ENCODE results near the gene OR5B12. TPM values are rescaled to one million over a fixed set of nuclear protein-coding genes. Genes with fewer than 3 reads are reported as not detected.

The OR5B12 gene
- not detected for total RNA-seq
- polyA plus RNA-seq (2013, experiment 1 of 2), result not detected
- polyA plus RNA-seq (2013, experiment 2 of 2), result not detected
- long read RNA-seq, experiment 1, result 0 reads
- long read RNA-seq, experiment 2, result 0 reads
- long read RNA-seq, experiment 3, result 0 reads
- long read RNA-seq, experiment 4, result 0 reads

GRCh38 chr11:58442136-58442535, at the start of gene OR5B12:
OR5B12 (minus strand) TSS chr11:58442236; CDS start chr11:58440151, 2,085 bp downstream.
- no peak within 1 kb of the TSS for H3K27ac ChIP-seq (ENCODE audit: low read depth, low read length)
- no peaks in the 10 kb centered on the region for H3K9me3 ChIP-seq (ENCODE audit: control insufficient read depth, low read length)
- Mint-ChIP-seq H3K36me3 (ENCODE audit: low read depth) (no peaks in the 10 kb centered on the region), H3K27me3 (ENCODE audit: insufficient read depth) (no peaks in the 10 kb centered on the region), H3K4me1 (no peaks in the 10 kb centered on the region), H3K9me3 (peaks cover 7% of the 10 kb centered on the region), H3K4me3 (no peak within 1 kb of the TSS), H3K27ac (no peak within 1 kb of the TSS)
- no peaks in the 10 kb centered on the region for H3K36me3 ChIP-seq (ENCODE audit: control insufficient read depth, insufficient read depth, low read length)
- H3K27me3 ChIP-seq (ENCODE audit: control insufficient read depth, insufficient read depth, low read length, poor library complexity, severe bottlenecking), result no peaks in the 10 kb centered on the region
- H3K9ac ChIP-seq (ENCODE audit: extremely low read depth, low read length, poor library complexity, severe bottlenecking), result no peak within 1 kb of the TSS
- no peak for DNase-seq
- WGBS, 2 experiments (ENCODE audit: insufficient coverage in 1 of 2, insufficient read length in 1 of 2), result 83% methylated on average over 1 of the region's 1 CpG; no CpG with 5 or more reads in 1 of the 2 experiments
- H3K4me1 ChIP-seq (ENCODE audit: control insufficient read depth, insufficient read depth, low read length), result no peaks in the 10 kb centered on the region
- H3K4me3 ChIP-seq (ENCODE audit: low read length), result no peak within 1 kb of the TSS
- TF ChIP-seq CTCF (conservative IDR thresholded peaks at IDR 0.05), result no peak

DNA sequence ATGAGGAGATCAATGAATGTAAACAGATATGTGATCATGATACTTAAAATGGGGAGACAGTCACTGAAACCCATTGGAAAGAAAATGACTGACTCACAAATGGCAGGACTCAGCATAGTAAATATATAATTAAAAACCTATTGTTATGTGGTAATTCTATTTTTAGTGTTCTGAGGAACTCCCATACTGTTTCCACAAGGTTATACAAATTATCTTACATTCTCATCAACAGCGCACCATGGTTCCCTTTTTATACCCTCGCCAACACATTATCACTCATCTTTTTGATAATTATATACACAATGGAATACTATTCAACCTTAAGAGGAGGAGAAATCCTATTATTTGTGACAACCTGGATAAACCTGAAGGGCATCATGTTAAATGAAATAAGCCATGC, 48.8 kb upstream of the OR5B12 start:
- 82 to 100% methylated on average over 1 to 2 of the region's 2 CpGs for WGBS, 2 experiments (ENCODE audit: insufficient coverage in 1 of 2, insufficient read length in 1 of 2)
- Mint-ChIP-seq H3K9me3 (peaks cover 1% of the 10 kb centered on the region), H3K4me3 (no peak overlapping the region), H3K27ac (no peak overlapping the region), H3K27me3 (ENCODE audit: insufficient read depth) (no peaks in the 10 kb centered on the region), H3K4me1 (peaks cover 13% of the 10 kb centered on the region), H3K36me3 (ENCODE audit: low read depth) (no peaks in the 10 kb centered on the region)
- no peaks in the 10 kb centered on the region for H3K36me3 ChIP-seq (ENCODE audit: control insufficient read depth, insufficient read depth, low read length)
- H3K9ac ChIP-seq (ENCODE audit: extremely low read depth, low read length, poor library complexity, severe bottlenecking), result no peak overlapping the region
- no peaks in the 10 kb centered on the region for H3K4me1 ChIP-seq (ENCODE audit: control insufficient read depth, insufficient read depth, low read length)
- DNase-seq, result no peak
- peaks cover 4% of the 10 kb centered on the region for H3K27me3 ChIP-seq (ENCODE audit: control insufficient read depth, insufficient read depth, low read length, poor library complexity, severe bottlenecking)
- no peak for TF ChIP-seq CTCF (conservative IDR thresholded peaks at IDR 0.05)
- H3K9me3 ChIP-seq (ENCODE audit: control insufficient read depth, low read length), result no peaks in the 10 kb centered on the region
- H3K4me3 ChIP-seq (ENCODE audit: low read length), result no peak overlapping the region
- H3K27ac ChIP-seq (ENCODE audit: low read depth, low read length), result no peak overlapping the region

GRCh38 chr11:58487170-58487569, 45.1 kb upstream of the OR5B12 start:
- H3K27ac ChIP-seq (ENCODE audit: low read depth, low read length), result no peak overlapping the region
- no peaks in the 10 kb centered on the region for H3K9me3 ChIP-seq (ENCODE audit: control insufficient read depth, low read length)
- peaks cover 18% of the 10 kb centered on the region for H3K4me1 Mint-ChIP-seq
- TF ChIP-seq CTCF (conservative IDR thresholded peaks at IDR 0.05), result no peak
- H3K36me3 Mint-ChIP-seq (ENCODE audit: low read depth), result no peaks in the 10 kb centered on the region
- peaks cover 1% of the 10 kb centered on the region for H3K9me3 Mint-ChIP-seq
- peaks cover 9% of the 10 kb centered on the region for H3K27me3 ChIP-seq (ENCODE audit: control insufficient read depth, insufficient read depth, low read length, poor library complexity, severe bottlenecking)
- no peak overlapping the region for H3K4me3 Mint-ChIP-seq
- DNase-seq, result no peak
- peaks cover 10% of the 10 kb centered on the region for H3K27me3 Mint-ChIP-seq (ENCODE audit: insufficient read depth)
- no peak overlapping the region for H3K27ac Mint-ChIP-seq
- H3K9ac ChIP-seq (ENCODE audit: extremely low read depth, low read length, poor library complexity, severe bottlenecking), result no peak overlapping the region
- no peak overlapping the region for H3K4me3 ChIP-seq (ENCODE audit: low read length)
- H3K4me1 ChIP-seq (ENCODE audit: control insufficient read depth, insufficient read depth, low read length), result no peaks in the 10 kb centered on the region
- H3K36me3 ChIP-seq (ENCODE audit: control insufficient read depth, insufficient read depth, low read length), result no peaks in the 10 kb centered on the region
